HL-60 (cell line): Measurements from ENCODE around the gene SORT1.

ENCODE experiments used
- DNase-seq, 2 experiments: peaks; one replicate each; pipeline ENCODE4 v3.0.0-alpha.2; 2010 to 2020; ENCODE audit warnings: low read depth in 1 of 2, low spot score in 1 of 2
- H3K27ac ChIP-seq: fragments of 250-450 bp; sonication (Bioruptor Pico); replicated peaks from 2 replicates; pipeline ENCODE4 v1.5.1; 2020; ENCODE audit warnings: mild to moderate bottlenecking, moderate library complexity
- H3K27me3 ChIP-seq: fragments of 250-450 bp; sonication (Bioruptor Pico); 2 replicates; pipeline ENCODE4 v1.5.1; 2021; ENCODE audit warnings: mild to moderate bottlenecking, moderate library complexity; ENCODE audit not compliant: insufficient read depth, poor library complexity, severe bottlenecking
- H3K4me3 ChIP-seq: replicated peaks from 2 replicates; pipeline ENCODE4 v1.5.1; 2011; ENCODE audit warnings: mild to moderate bottlenecking, control low read depth, low read length; ENCODE audit not compliant: insufficient read depth
- GABPA ChIP-seq: IDR thresholded peaks from 2 replicates; pipeline ENCODE4 v1.6.1; 2012; ENCODE audit warnings: low read depth
- POLR2AphosphoS5 ChIP-seq: IDR thresholded peaks from 2 replicates; pipeline ENCODE4 v1.6.1; 2012; ENCODE audit warnings: low read depth
- SPI1 ChIP-seq: IDR thresholded peaks from 2 replicates; pipeline ENCODE4 v1.6.1; 2012; ENCODE audit warnings: low read depth, mild to moderate bottlenecking, borderline replicate concordance
- TF ChIP-seq, protein P1 (sequence below): IDR thresholded peaks from one replicate; pipeline ENCODE4 v1.5.1; 2011; ENCODE audit warnings: low read length, control low read depth, inconsistent platforms; ENCODE audit not compliant: insufficient read depth
- TF ChIP-seq, protein P2 (sequence below): IDR thresholded peaks from 2 replicates; pipeline ENCODE4 v1.6.1; 2012; ENCODE audit warnings: low read depth; ENCODE audit not compliant: insufficient replicate concordance

Gene SORT1

DNA sequence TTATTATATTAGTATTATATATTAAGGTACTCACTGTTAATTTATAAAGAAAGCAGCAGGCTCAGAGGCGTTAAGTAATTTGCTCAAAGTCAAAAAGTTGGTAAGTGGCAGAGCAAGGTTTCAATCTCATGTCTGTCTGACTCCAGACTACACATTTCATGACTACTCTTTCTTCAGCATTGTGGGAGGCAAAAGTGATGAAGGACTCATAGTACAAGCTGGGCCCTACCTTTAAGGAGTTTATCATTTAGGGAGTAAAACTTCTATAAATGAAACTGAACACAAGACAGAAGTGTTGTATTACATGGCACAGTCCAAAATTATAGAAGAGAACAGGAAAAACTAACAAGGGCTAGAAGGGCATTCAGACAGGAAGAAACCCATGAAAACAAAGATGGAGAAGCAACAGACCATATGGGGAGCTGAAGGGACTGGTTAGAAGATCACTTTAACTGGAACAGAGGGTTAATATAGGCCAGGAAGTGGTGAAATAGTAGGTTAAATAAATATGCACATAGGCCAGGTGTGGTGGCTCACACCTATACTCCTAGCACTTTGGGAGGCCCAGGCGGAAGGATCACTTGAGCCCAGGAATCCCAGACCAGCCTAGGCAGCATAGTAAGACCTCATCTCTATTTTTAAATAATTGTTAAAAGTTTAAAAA is 11.5 kb downstream of the SORT1 start:
- H3K4me3 ChIP-seq = no peak overlapping the region
- DNase-seq = no peak
- TF ChIP-seq POLR2AphosphoS5 = no peak
- TF ChIP-seq SPI1 = no peak
- TF ChIP-seq, protein P1, sequence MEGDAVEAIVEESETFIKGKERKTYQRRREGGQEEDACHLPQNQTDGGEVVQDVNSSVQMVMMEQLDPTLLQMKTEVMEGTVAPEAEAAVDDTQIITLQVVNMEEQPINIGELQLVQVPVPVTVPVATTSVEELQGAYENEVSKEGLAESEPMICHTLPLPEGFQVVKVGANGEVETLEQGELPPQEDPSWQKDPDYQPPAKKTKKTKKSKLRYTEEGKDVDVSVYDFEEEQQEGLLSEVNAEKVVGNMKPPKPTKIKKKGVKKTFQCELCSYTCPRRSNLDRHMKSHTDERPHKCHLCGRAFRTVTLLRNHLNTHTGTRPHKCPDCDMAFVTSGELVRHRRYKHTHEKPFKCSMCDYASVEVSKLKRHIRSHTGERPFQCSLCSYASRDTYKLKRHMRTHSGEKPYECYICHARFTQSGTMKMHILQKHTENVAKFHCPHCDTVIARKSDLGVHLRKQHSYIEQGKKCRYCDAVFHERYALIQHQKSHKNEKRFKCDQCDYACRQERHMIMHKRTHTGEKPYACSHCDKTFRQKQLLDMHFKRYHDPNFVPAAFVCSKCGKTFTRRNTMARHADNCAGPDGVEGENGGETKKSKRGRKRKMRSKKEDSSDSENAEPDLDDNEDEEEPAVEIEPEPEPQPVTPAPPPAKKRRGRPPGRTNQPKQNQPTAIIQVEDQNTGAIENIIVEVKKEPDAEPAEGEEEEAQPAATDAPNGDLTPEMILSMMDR = no peak
- TF ChIP-seq, protein P2, sequence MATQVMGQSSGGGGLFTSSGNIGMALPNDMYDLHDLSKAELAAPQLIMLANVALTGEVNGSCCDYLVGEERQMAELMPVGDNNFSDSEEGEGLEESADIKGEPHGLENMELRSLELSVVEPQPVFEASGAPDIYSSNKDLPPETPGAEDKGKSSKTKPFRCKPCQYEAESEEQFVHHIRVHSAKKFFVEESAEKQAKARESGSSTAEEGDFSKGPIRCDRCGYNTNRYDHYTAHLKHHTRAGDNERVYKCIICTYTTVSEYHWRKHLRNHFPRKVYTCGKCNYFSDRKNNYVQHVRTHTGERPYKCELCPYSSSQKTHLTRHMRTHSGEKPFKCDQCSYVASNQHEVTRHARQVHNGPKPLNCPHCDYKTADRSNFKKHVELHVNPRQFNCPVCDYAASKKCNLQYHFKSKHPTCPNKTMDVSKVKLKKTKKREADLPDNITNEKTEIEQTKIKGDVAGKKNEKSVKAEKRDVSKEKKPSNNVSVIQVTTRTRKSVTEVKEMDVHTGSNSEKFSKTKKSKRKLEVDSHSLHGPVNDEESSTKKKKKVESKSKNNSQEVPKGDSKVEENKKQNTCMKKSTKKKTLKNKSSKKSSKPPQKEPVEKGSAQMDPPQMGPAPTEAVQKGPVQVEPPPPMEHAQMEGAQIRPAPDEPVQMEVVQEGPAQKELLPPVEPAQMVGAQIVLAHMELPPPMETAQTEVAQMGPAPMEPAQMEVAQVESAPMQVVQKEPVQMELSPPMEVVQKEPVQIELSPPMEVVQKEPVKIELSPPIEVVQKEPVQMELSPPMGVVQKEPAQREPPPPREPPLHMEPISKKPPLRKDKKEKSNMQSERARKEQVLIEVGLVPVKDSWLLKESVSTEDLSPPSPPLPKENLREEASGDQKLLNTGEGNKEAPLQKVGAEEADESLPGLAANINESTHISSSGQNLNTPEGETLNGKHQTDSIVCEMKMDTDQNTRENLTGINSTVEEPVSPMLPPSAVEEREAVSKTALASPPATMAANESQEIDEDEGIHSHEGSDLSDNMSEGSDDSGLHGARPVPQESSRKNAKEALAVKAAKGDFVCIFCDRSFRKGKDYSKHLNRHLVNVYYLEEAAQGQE = no peak
- no peak for TF ChIP-seq GABPA
- H3K27me3 ChIP-seq = peaks cover 3% of the 10 kb centered on the region
- H3K27ac ChIP-seq = no peak overlapping the region

DNA sequence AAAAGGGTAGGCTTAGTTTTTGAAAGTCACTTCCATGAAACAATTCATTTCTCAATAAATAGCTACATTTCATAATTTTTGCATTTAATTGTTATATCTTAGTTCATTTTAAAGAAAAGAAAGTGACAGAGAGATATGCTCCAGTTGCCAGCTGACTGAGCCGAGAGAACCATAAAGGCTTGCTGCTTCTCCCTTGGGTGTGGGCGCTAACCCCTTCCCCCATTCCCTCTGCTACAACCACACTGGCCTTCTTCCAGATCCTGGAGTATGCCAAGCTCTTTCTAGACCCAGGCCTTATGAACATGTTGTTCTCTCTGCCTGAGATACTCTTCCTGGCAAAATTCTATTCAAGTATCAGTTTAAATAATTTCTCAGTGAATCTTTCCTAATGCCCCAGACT is 12.3 kb downstream of the SORT1 start:
- DNase-seq = no peak
- H3K27me3 ChIP-seq = peaks cover 3% of the 10 kb centered on the region
- no peak overlapping the region for H3K4me3 ChIP-seq
- no peak overlapping the region for H3K27ac ChIP-seq
- TF ChIP-seq, protein P1 = no peak
- TF ChIP-seq GABPA = no peak
- TF ChIP-seq SPI1 = no peak
- no peak for TF ChIP-seq POLR2AphosphoS5
- TF ChIP-seq, protein P2 = no peak

GRCh38 chr1:109383854-109384253 is 13.9 kb downstream of the SORT1 start:
- H3K27me3 ChIP-seq = peaks cover 3% of the 10 kb centered on the region

More at GRCh38 chr1:109383854-109384253, 13.9 kb downstream of the SORT1 start:
- DNase-seq = no peak
- TF ChIP-seq SPI1 (no peak), GABPA (no peak), POLR2AphosphoS5 (no peak)
- TF ChIP-seq, protein P2 = no peak
- TF ChIP-seq, protein P1 = no peak
- H3K4me3 ChIP-seq = no peak overlapping the region
- no peak overlapping the region for H3K27ac ChIP-seq
